GM18507 (cell line): Measurements from ENCODE around the gene CACNA2D4.
A peak's percentile ranks its signal among the peaks of the same experiment; 100 is the strongest.

Experiments
- DNase-seq: peaks from one replicate; pipeline ENCODE4 v3.0.0; 2011; ENCODE audit warnings: low read depth; ENCODE audit not compliant: insufficient read length; ENCODE audit errors: extremely low spot score
- FAIRE-seq: peaks from 2 replicates; lab custom pipeline; 2011; peaks lifted over from hg19 to GRCh38; lab: Jason Lieb, UNC

Gene CACNA2D4

GRCh38 chr12:1797991-1798640 lies 120.3 kb downstream of the CACNA2D4 start:
- FAIRE-seq: no peak
- no peak for DNase-seq

- DNase-seq (no peak), FAIRE-seq (no peak)
Measured at GRCh38 chr12:1797011-1797901, 121.2 kb downstream of the CACNA2D4 start.

- FAIRE-seq (peak; percentile 56), DNase-seq (no peak)
Measured at GRCh38 chr12:1796515-1797010, 121.9 kb downstream of the CACNA2D4 start.

DNA sequence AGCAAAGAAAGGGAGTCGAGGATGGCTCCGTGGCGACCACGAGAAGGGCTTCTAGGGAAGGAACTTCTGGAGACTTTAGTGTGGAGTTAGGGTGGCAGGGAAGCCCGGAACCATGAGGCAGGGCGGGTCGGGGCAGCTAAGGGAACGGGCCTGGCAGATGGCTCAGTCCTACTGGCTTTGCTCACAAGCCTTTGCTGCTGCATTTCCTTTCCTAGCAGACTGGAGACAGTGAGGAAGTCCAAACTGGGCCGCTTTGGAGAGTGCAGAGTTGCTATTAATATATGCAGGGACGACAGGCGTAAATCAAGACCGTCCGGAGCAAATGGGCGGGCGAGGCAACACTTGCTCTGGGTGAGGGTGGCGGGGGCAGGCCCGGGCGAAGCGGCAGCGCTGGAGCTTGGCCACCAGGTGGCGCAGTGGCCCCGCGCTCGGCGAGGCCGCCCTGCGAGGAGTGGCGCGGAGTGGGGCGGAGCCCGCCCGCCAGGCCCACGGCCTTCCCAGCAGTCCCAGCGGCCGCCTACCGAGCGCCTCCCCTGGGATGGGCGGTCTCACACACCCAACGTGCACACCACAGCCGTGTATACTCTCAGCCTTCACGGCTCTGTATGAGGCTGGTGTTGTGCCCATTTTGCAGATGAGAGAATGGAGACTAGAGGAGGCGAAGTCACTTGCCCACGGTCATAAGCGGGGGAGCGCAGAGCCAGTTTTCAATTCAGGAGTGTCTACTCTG lies 122.5 kb downstream of the CACNA2D4 start:
- peak; percentile 91 for DNase-seq
- peak; percentile 98 for FAIRE-seq

DNA sequence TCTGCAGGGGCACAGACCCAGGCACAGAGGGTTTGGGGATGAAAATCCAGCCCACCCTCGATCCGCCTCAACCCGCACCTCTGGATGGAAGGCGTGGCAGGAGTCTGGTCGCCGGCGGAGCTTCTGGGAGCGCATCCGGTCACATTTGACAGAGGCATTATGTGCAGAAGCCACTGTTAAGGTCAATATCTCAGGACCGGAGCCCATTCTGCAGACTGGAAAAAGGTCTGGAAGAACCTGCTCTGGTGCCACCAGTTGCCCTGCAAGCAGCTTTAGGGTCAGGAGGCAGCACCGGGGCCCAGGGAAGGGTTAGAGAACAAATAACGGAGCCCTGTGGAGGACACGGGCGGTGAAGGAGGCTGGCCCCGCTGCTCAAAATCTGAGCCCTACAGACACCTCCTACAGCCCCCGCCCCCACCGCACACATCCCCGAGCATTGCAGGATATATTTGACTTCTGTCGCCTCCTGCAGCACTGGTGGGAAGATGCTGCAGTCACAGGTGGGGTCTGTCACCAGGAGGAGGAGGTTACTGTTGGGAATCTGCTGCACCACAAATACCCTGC lies 123.1 kb downstream of the CACNA2D4 start:
- FAIRE-seq (no peak), DNase-seq (no peak)

GRCh38 chr12:1794440-1795090 lies 123.9 kb downstream of the CACNA2D4 start:
- FAIRE-seq: no peak

GRCh38 chr12:1793426-1794210 lies 124.8 kb downstream of the CACNA2D4 start:
- FAIRE-seq: no peak
- no peak for DNase-seq

More at GRCh38 chr12:1794440-1795090, 123.9 kb downstream of the CACNA2D4 start:
- no peak for DNase-seq

GRCh38 chr12:1792406-1792805 lies 126.0 kb downstream of the CACNA2D4 start:
- FAIRE-seq: no peak

DNA sequence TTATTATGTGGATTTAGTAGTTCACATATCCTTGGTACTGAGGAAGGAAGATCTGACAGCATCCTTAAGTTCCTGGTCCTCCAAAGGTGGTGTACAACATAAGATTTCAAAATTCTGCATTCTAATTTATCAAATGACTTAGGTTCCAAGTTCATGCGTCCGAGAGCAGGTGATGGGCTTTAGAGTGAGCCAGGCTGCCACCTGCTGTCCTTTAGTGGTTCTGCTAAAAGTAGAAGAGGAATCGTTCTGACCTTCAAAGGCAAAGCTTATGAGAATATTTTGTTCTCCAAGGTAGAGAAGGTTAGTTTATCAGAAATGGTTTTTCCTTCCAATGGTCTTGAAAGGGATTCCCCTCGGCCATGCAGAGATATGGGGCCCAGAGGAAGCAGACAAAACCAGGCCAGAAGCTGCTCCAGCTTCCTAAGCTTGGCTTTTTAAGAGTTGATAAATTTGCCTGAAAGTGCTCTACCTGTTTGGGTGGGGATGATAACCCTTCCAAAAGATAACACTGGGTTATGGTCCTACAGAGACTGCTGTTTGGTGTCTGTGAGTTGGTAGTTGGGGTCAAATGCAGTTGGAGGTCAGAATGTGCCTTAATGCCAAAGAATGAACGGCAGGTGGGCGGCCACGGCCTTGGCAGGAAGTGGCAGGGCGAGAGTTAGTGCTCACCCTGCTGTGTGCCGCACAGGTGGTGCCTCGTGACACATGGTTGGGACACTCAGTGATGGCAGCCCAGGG lies 127.2 kb downstream of the CACNA2D4 start:
- peak; percentile 38 for DNase-seq
- FAIRE-seq: peak; percentile 92

More at GRCh38 chr12:1792406-1792805, 126.0 kb downstream of the CACNA2D4 start:
- no peak for DNase-seq

DNA sequence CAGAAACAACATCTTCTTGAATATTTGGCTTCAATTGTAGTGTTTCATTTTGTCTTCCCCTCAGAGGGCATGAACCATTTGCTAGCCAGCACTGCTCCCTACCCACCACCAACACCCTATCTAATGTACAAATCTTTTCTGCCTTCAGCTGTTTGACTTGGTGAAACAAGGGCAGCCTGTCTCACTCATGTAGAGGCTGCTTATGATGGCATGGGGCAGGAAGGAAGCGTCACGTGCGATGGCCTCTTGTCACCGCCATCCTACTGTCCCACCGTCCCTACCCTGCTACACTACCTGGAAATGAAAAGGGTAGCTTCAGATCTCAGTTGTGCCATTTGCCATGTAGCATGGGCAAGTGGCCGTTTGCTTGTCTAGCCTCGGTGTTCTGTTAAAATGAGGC lies 128.0 kb downstream of the CACNA2D4 start:
- FAIRE-seq (no peak), DNase-seq (no peak)

DNA sequence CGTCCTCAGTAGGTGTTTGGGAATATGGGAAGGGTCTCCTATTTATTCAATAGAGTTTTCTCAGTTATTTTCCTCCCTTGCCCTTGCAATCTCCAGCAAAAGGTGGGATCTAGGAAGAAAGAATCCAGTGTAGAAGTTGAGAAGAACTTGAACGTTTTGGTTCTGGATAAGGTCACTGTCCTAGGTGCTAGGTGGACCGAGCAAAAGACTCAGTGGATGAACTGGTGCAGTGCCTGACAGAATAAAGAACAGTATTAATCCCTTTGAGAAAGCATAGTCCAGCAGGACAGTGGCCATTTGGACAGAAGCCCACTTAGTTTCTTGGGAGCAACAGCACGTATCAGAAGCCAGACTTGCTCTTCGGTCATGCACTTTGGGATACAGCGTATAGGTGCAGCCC lies 130.7 kb downstream of the CACNA2D4 start:
- FAIRE-seq (no peak), DNase-seq (no peak)

DNA sequence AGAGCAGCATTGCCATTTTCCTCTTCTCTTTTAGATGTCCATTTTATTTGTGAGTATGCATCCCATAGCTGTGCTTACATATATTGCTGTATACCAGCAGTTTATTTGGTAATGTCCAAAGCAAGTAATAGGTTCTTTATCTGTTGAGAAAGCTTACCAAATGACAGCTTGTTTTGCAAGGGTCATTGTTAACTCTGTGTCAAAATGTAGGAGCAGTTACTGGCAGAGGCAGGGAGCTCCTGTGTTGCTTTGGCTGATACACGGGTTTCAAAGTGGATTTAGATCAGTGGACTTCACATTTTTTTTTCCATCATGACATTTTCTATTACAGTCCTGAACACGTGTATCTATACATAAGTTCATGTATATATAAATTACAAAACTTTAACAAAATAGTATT lies 136.2 kb downstream of the CACNA2D4 start:
- DNase-seq: no peak
- FAIRE-seq: no peak

DNA sequence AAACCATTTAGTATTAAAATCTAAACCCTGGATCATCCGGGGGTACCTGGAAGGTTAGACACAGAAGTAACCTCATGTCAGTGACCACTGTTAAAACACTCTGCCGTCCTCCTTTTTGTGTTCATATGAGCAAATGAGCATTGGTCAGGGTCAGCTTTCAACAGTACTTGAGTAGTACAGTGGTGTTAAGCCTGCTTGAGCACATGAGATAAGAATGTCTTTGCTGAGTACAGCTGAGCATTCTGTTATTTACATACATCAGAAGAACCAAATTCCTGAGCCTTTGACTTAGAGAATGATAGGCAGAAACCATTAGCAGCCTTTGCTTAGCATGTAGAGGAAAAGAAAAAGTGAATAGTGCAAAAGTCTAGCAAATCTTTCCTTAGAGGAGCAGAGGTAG lies 136.7 kb downstream of the CACNA2D4 start:
- no peak for FAIRE-seq
- no peak for DNase-seq

GRCh38 chr12:1779783-1780182 lies 138.7 kb downstream of the CACNA2D4 start:
- FAIRE-seq (no peak), DNase-seq (no peak)

DNA sequence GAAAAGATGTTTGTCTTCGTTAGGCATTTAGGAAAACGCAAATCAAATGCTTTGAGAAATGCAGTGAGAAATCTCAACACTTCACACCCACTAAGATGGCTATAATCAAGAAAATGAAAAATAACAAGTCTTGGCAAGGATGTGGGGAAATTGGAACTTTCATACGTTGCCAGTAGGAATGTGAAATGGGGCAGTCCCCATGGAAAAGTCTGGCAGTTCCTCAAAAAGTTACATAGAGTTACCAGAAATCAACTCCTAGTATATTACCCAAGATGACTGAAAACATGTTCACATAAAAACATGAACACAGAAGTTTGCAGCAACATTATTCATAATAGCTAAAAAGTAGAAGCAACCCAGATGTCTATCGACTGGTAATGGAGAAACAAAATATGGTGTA lies 139.5 kb downstream of the CACNA2D4 start:
- FAIRE-seq: no peak
- DNase-seq: no peak

- FAIRE-seq (peak; percentile 5), DNase-seq (no peak)
Measured at GRCh38 chr12:1777798-1778197, 140.7 kb downstream of the CACNA2D4 start.

GRCh38 chr12:1776170-1776921 lies 142.1 kb downstream of the CACNA2D4 start:
- DNase-seq: no peak
- no peak for FAIRE-seq
